DMS53 treated with DMSO at 0.1 percent for 48 hours (cell line): ENCODE data around the gene FADS1.

Experiments
- DNase-seq: peaks from one replicate; lab custom pipeline; 2025; ENCODE audit not compliant: unreplicated experiment; lab: John Stamatoyannopoulos, UW

FADS1 gene

GRCh38 chr11:61827571-61828378 is 11.0 kb upstream of the FADS1 start, which contains the start of gene FADS2:
Gene FADS2 (plus strand): TSS chr11:61828300. CDS start chr11:61828391, 91 bp downstream.
- peak; percentile 81 for DNase-seq

DNA sequence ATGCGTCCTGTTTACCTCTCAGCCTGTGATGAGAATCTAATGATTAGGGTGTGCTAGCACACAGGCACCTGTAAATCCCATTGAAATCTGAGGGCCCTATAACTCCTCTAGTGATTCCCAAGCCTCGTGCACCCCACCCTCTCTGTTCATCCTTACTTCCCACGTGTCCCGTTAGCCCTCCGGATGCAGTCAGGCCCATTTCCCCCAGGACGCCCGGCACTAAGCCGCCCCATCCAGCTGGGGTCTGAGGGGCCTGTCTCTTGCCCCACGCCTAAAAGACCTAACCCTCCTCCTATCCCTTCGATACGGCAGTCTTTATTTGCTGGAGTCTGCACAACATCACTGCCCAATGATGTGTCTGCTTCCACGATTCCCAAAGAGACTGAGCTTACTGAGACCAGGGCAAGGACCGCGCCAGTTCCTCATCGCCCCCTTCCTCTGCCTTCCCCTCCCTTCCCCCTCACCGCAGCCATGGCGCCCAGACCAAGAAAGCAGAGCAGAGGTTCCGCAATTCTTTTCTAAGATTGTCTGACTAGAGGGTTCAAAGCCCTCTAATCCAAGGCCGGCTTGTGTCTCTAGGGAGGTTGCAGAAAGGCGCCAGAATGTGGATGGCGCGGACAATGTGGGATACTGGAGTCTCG is 10.2 kb upstream of the FADS1 start:
- DNase-seq: no peak

DNA sequence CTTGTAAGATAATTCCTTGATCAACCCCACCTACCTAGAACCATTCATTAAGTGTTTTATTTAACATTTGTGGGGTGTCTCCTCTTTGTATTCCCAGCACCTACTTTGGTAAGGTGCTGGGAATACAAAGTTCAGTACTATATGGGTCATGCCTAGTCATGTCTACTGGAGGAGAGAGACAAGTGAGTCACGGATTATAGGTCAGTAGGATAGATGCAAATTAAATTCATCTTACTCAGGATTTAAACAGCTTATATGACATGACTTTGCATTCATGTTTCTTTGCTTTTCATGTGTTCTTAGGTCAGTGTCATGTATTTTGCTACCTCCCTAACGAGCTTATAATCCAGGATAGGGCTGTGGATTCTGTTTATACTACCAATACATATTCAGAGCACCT is 3.4 kb upstream of the FADS1 start:
- no peak for DNase-seq

- DNase-seq: no peak
These were observed 834 bp upstream of the FADS1 start for GRCh38 chr11:61817471-61818202.

GRCh38 chr11:61815790-61816735 is 740 bp downstream of the FADS1 start:
- peak; percentile 52 for DNase-seq

DNA sequence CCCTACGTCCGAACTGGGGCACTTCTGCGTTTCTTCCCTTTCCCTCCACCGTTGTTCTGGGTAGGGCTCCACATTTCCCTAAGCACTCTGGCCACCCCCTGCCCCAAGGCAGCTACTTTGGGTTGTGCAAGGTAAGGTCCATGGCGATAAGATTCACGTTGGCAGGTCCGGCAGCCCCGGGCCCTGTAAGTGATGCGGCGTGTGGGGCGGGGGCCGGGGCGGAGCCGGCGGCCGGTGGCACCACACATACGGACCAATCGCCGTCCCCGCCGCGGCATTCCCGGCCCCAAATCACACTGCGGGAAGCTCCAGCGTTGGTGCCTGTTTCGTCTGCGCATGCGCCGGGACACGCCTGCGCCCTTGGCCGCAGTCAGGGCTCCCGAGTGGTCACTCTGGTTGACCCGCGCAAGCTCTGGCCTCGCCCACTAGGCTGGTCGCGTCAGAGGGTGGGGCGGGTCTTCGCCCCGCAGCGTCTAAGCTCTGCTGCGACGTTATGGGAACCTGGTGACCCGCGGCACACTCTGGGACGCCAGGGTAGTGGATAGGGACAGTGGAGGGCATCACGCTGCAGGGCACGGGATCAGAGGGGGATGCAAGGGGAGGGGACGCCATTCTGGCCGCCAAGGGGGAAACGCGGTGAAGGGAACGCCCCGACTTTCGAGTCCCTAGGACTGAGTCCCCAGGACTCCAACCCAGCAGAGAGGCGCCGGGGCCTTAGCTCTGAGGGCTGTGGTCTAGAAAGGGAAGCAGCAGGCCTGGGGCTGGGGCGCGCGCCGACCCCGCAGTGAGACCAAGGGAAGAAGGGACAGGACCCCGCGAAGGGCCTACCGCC is 1.6 kb downstream of the FADS1 start:
- DNase-seq: peak; percentile 93

GRCh38 chr11:61814247-61814957 is 2.4 kb downstream of the FADS1 start:
- DNase-seq: peak; percentile 54

- no peak for DNase-seq
These were observed 3.9 kb downstream of the FADS1 start for GRCh38 chr11:61812736-61813411.

GRCh38 chr11:61811831-61812230 is 5.0 kb downstream of the FADS1 start:
- DNase-seq: no peak

DNA sequence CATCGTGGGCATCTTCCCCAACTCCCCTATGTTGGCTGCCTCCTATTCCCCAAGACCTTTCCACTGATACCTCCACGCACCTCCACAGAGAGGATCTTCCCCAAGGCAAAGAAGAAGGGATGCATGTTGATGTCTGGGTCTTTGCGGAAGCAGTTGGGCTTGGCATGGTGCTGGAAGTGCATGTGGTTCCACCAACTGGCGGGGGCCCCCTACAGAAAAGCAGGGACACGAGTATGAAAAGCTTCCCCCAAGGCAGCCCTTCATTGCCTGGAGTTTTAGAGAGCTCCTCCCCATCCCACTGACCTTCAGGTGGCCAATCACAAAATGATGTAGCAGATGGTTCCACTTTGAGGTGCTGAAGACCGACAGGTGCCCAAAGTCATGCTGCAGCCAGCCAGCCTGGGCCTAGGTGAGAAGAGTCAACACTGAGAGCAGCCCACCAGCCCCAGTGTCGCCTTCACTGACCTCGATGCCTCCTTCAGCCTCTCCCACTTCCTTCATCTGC is 6.1 kb downstream of the FADS1 start:
- DNase-seq: no peak

- DNase-seq: no peak
These were observed 10.0 kb downstream of the FADS1 start for GRCh38 chr11:61806785-61807184.

DNA sequence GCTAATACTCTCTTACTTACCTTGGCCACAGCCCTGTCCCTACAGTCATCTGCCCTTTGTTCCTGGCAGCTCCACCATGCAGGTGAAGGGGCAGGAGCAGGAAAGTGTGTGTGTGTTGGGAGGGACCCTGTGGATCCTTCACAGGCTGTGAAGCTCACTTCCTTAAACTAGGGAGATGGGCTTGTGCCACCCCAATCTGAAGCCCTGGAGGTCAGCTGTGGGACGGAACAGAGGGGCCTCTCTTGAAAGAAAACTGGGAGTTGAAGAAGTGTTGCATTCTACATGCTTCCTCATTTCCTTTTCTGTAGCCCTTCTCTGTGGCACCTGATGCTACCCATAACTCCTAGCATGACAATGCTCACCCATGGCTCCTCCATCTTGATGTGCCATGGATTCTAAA is 11.7 kb downstream of the FADS1 start:
- no peak for DNase-seq

GRCh38 chr11:61803889-61804647 is 12.7 kb downstream of the FADS1 start:
- no peak for DNase-seq

DNA sequence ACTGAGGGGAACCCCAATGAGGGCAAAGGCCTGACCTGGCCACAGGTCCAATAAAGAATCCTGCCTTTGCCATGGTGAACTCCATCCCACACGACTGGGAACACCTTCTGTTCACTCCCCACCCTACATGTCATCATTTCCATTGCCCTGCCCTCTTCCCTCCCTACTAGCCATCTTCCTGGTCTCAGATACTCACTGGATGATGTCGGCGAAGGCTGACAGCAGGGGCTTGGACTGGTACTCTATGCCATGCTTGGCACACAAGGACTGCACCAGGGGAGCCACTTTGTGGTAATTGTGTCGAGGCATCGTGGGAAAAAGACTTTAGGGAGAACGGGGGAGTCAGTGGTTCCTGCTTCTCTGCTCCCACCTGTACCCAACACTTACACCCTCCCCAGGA is 14.2 kb downstream of the FADS1 start:
- no peak for DNase-seq

GRCh38 chr11:61800331-61801281 is 16.2 kb downstream of the FADS1 start:
- DNase-seq: no peak

DNA sequence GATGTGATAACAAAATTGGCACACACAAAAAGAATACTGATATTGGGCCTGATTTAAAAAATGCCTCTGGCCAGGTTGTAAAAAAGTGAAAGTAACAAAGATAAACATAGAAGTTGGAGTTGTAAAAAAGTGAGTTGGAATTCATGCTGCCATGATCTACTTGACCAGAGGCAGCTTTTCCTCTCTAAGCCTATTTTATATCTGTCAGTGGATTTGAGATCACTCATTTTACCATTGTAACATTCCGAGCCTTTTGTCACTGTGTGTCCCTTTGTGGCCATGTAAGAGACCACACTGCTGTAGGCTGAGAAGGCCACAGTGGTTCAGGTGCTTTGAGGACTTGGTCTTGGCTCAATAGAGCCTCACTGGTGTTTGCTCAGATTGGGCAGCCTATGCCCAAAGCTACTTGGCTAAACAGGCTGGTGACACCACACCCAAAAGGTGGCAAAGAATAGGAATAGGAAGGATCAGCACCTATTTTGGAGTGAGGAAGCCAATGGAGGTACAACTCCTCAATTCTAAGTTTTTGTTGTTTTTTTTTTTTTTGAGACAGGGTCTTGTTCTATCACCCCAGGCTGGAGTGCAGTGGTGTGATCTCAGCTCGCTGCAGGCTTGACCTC is 17.0 kb downstream of the FADS1 start:
- no peak for DNase-seq
